Immature natural killer cell (primary cell): ENCODE results near the gene EFNB3. TPM values are rescaled to one million over a fixed set of nuclear protein-coding genes. Genes with fewer than 3 reads are reported as not detected.

Experiments used
- DNase-seq, 3 donors: peaks; one replicate each; pipeline ENCODE4 v3.0.0; 2022; ENCODE audit warnings: mixed read lengths in 1 of 3
- H3K27ac Mint-ChIP-seq, 6 donors: one replicate each; pipeline ENCODE4 v1.8.0; 2020; ENCODE audit warnings: mixed read lengths in 6 of 6, mild to moderate bottlenecking in 5 of 6, inconsistent platforms in 4 of 6, moderate library complexity in 3 of 6
- H3K27me3 Mint-ChIP-seq, 3 donors: one replicate each; pipeline ENCODE4 v1.8.0; 2020 to 2021; ENCODE audit warnings: low read depth in 3 of 3, mild to moderate bottlenecking in 3 of 3, mixed read lengths in 3 of 3, moderate library complexity in 3 of 3, inconsistent platforms in 1 of 3
- H3K36me3 Mint-ChIP-seq, 3 donors: one replicate each; pipeline ENCODE4 v1.8.0; 2020; ENCODE audit warnings: mixed read lengths in 3 of 3, inconsistent platforms in 2 of 3, mild to moderate bottlenecking in 2 of 3
- H3K4me1 Mint-ChIP-seq, 2 donors: one replicate each; pipeline ENCODE4 v1.8.0; 2020; ENCODE audit warnings: inconsistent platforms in 2 of 2, mild to moderate bottlenecking in 2 of 2, mixed read lengths in 2 of 2, moderate library complexity in 1 of 2
- H3K4me3 Mint-ChIP-seq, 5 donors: one replicate each; pipeline ENCODE4 v1.8.0; 2020; ENCODE audit warnings: mild to moderate bottlenecking in 5 of 5, mixed read lengths in 5 of 5, inconsistent platforms in 3 of 5, moderate library complexity in 3 of 5
- H3K9me3 Mint-ChIP-seq, 6 donors: one replicate each; pipeline ENCODE4 v1.8.0; 2020; ENCODE audit warnings: mild to moderate bottlenecking in 6 of 6, mixed read lengths in 6 of 6, inconsistent platforms in 4 of 6, moderate library complexity in 3 of 6
- polyA plus RNA-seq, 3 donors: library from polyadenylated mRNA; unstranded; fragments of 300-500 nt; fragmentation: Illumina TruSeq; gene quantifications; one replicate each; pipeline ENCODE4 v1.2.3, GENCODE V29; 2021

The EFNB3 gene
- polyA plus RNA-seq, result not detected

- Mint-ChIP-seq H3K4me1 (peaks cover 17 to 19% of the 10 kb centered on the region in 2 donors), H3K27ac (no peak within 1 kb of the TSS), H3K27me3 (peaks cover 10 to 20% (median 19%) of the 10 kb centered on the region in 3 donors), H3K36me3 (peaks cover 16 to 23% (median 16%) of the 10 kb centered on the region in 3 donors), H3K9me3 (no peaks in the 10 kb centered on the region), H3K4me3 (peak within 1 kb of the TSS; percentile 4 to 63 (median 48))
- no peak for DNase-seq
Measured at GRCh38 chr17:7704601-7705268, at the start of gene EFNB3. EFNB3 (plus strand) TSS chr17:7705202; CDS start chr17:7705599, 397 bp downstream.

GRCh38 chr17:7655541-7655840 is 49.5 kb upstream of the EFNB3 start:
- Mint-ChIP-seq H3K27ac (no peak overlapping the region), H3K4me1 (peaks cover 9 to 13% of the 10 kb centered on the region in 2 donors), H3K4me3 (no peak overlapping the region), H3K9me3 (no peaks in the 10 kb centered on the region), H3K36me3 (peaks cover 0 to 4% (median 0%) of the 10 kb centered on the region in 3 donors), H3K27me3 (peaks cover 6 to 8% (median 6%) of the 10 kb centered on the region in 3 donors)
- no peak for DNase-seq

- Mint-ChIP-seq H3K27me3 (peaks cover under 1 to 5% (median 4%) of the 10 kb centered on the region in 3 donors), H3K27ac (no peak overlapping the region), H3K9me3 (no peaks in the 10 kb centered on the region), H3K4me1 (peaks cover 0 to 3% of the 10 kb centered on the region in 2 donors), H3K36me3 (peaks cover 0 to 4% (median 0%) of the 10 kb centered on the region in 3 donors), H3K4me3 (no peak overlapping the region)
- DNase-seq, result no peak
Measured at GRCh38 chr17:7656958-7657609, 47.9 kb upstream of the EFNB3 start.

- H3K27ac Mint-ChIP-seq, result peak overlapping the region in 1 of 6 donors; percentile 29
- no peak overlapping the region for H3K4me3 Mint-ChIP-seq
- DNase-seq, result no peak
- no peaks in the 10 kb centered on the region for H3K4me1 Mint-ChIP-seq
- peaks cover 0 to 2% (median 0%) of the 10 kb centered on the region in 3 donors for H3K27me3 Mint-ChIP-seq
- H3K36me3 Mint-ChIP-seq, result peaks cover 5 to 20% (median 15%) of the 10 kb centered on the region in 3 donors
- no peaks in the 10 kb centered on the region for H3K9me3 Mint-ChIP-seq
Measured at GRCh38 chr17:7667656-7668406, 37.2 kb upstream of the EFNB3 start.

- Mint-ChIP-seq H3K27ac (no peak overlapping the region), H3K27me3 (peaks cover 0 to 2% (median 0%) of the 10 kb centered on the region in 3 donors), H3K4me3 (no peak overlapping the region), H3K4me1 (no peaks in the 10 kb centered on the region), H3K9me3 (peaks cover 0 to 3% (median 0%) of the 10 kb centered on the region in 6 donors), H3K36me3 (peaks cover 10 to 25% (median 21%) of the 10 kb centered on the region in 3 donors)
- DNase-seq, result no peak
Measured at GRCh38 chr17:7668482-7668881, 36.5 kb upstream of the EFNB3 start.

- H3K27me3 Mint-ChIP-seq, result peaks cover 0 to 2% (median 0%) of the 10 kb centered on the region in 3 donors
- H3K9me3 Mint-ChIP-seq, result peaks cover 0 to 3% (median 0%) of the 10 kb centered on the region in 6 donors
- H3K4me3 Mint-ChIP-seq, result no peak overlapping the region
- H3K4me1 Mint-ChIP-seq, result no peaks in the 10 kb centered on the region
- DNase-seq, result no peak
- no peak overlapping the region for H3K27ac Mint-ChIP-seq
- H3K36me3 Mint-ChIP-seq, result peaks cover 17 to 39% (median 36%) of the 10 kb centered on the region in 3 donors
Measured at GRCh38 chr17:7673239-7673638, 31.8 kb upstream of the EFNB3 start.

- no peaks in the 10 kb centered on the region for H3K27me3 Mint-ChIP-seq
- peaks cover 0 to 3% (median 0%) of the 10 kb centered on the region in 6 donors for H3K9me3 Mint-ChIP-seq
- H3K4me3 Mint-ChIP-seq, result no peak overlapping the region
- no peak for DNase-seq
- H3K27ac Mint-ChIP-seq, result no peak overlapping the region
- peaks cover 17 to 37% (median 36%) of the 10 kb centered on the region in 3 donors for H3K36me3 Mint-ChIP-seq
- peaks cover 0 to 2% of the 10 kb centered on the region in 2 donors for H3K4me1 Mint-ChIP-seq
Measured at GRCh38 chr17:7674934-7675333, 30.1 kb upstream of the EFNB3 start.

- DNase-seq, result no peak
- Mint-ChIP-seq H3K36me3 (peaks cover 12 to 31% (median 30%) of the 10 kb centered on the region in 3 donors), H3K9me3 (peaks cover 0 to 3% (median 0%) of the 10 kb centered on the region in 6 donors), H3K27ac (peak overlapping the region in 1 of 6 donors; percentile 47), H3K4me3 (no peak overlapping the region), H3K4me1 (peaks cover 0 to 3% of the 10 kb centered on the region in 2 donors), H3K27me3 (no peaks in the 10 kb centered on the region)
Measured at GRCh38 chr17:7676533-7676932, 28.5 kb upstream of the EFNB3 start.

GRCh38 chr17:7677388-7678067 is 27.5 kb upstream of the EFNB3 start:
- peaks cover 0 to 3% (median 0%) of the 10 kb centered on the region in 6 donors for H3K9me3 Mint-ChIP-seq
- peaks cover 12 to 27% (median 26%) of the 10 kb centered on the region in 3 donors for H3K36me3 Mint-ChIP-seq
- H3K27ac Mint-ChIP-seq, result peak overlapping the region in 3 of 6 donors; percentile 23 to 26 (median 24)
- H3K27me3 Mint-ChIP-seq, result no peaks in the 10 kb centered on the region
- DNase-seq, result no peak
- H3K4me1 Mint-ChIP-seq, result peaks cover 4% of the 10 kb centered on the region in 2 donors
- no peak overlapping the region for H3K4me3 Mint-ChIP-seq

GRCh38 chr17:7684851-7685532 is 20.0 kb upstream of the EFNB3 start:
- Mint-ChIP-seq H3K4me1 (peaks cover 44 to 62% of the 10 kb centered on the region in 2 donors), H3K9me3 (no peaks in the 10 kb centered on the region), H3K27ac (peak overlapping the region; percentile 99 to 100 (median 100)), H3K27me3 (peaks cover 12 to 17% (median 14%) of the 10 kb centered on the region in 3 donors), H3K36me3 (peaks cover 0 to under 1% (median 0%) of the 10 kb centered on the region in 3 donors), H3K4me3 (peak overlapping the region; percentile 96 to 100 (median 98))
- no peak for DNase-seq

- peaks cover 12 to 17% (median 14%) of the 10 kb centered on the region in 3 donors for H3K27me3 Mint-ChIP-seq
- H3K36me3 Mint-ChIP-seq, result peaks cover 0 to 4% (median 0%) of the 10 kb centered on the region in 3 donors
- peaks cover 46 to 67% of the 10 kb centered on the region in 2 donors for H3K4me1 Mint-ChIP-seq
- H3K4me3 Mint-ChIP-seq, result peak overlapping the region; percentile 96 to 100 (median 98)
- no peaks in the 10 kb centered on the region for H3K9me3 Mint-ChIP-seq
- peak overlapping the region; percentile 99 to 100 (median 100) for H3K27ac Mint-ChIP-seq
- DNase-seq, result peak; percentile 89 to 94 (median 93)
Measured at GRCh38 chr17:7685533-7686221, 19.3 kb upstream of the EFNB3 start.
